Muscle layer of duodenum (tissue), 2 donors: ENCODE measurements around the gene TREML1.

ENCODE experiments used
- H3K27ac ChIP-seq: one replicate; pipeline ENCODE4 v1.7.0; 2013; ENCODE audit warnings: mild to moderate bottlenecking, low read length
- H3K27me3 ChIP-seq: one replicate; pipeline ENCODE4 v1.7.0; 2013; ENCODE audit warnings: low read depth, mild to moderate bottlenecking, control low read depth, low read length
- H3K36me3 ChIP-seq, 2 donors: one replicate each; pipeline ENCODE4 v1.7.0; 2013; ENCODE audit warnings: low read length in 2 of 2, control low read depth in 1 of 2, mild to moderate bottlenecking in 1 of 2; ENCODE audit not compliant: insufficient read depth in 2 of 2, control insufficient read depth in 1 of 2
- H3K4me1 ChIP-seq, 2 donors: one replicate each; pipeline ENCODE4 v1.7.0; 2013; ENCODE audit warnings: low read length in 2 of 2, mild to moderate bottlenecking in 2 of 2, control low read depth in 1 of 2, moderate library complexity in 1 of 2; ENCODE audit not compliant: insufficient read depth in 2 of 2, control insufficient read depth in 1 of 2
- H3K4me3 ChIP-seq, 2 donors: one replicate each; pipeline ENCODE4 v1.7.0; 2013; ENCODE audit warnings: low read length in 2 of 2, low read depth in 1 of 2, mild to moderate bottlenecking in 1 of 2
- H3K9me3 ChIP-seq, 2 donors: one replicate each; pipeline ENCODE4 v1.7.0; 2013; ENCODE audit warnings: low read length in 2 of 2, control low read depth in 1 of 2, mild to moderate bottlenecking in 1 of 2; ENCODE audit not compliant: control insufficient read depth in 1 of 2
- donor health status: healthy.

The TREML1 gene, protein sequence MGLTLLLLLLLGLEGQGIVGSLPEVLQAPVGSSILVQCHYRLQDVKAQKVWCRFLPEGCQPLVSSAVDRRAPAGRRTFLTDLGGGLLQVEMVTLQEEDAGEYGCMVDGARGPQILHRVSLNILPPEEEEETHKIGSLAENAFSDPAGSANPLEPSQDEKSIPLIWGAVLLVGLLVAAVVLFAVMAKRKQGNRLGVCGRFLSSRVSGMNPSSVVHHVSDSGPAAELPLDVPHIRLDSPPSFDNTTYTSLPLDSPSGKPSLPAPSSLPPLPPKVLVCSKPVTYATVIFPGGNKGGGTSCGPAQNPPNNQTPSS

GRCh38 chr6:41153992-41154625 is at the start of gene TREML1:
Gene TREML1, minus strand, starts transcription at chr6:41154347. Its CDS starts 59 bp downstream, at chr6:41154288.
- Histone ChIP-seq H3K9me3 (no peaks in the 10 kb centered on the region), H3K4me1 (no peaks in the 10 kb centered on the region), H3K27me3 (no peaks in the 10 kb centered on the region), H3K4me3 (no peak within 1 kb of the TSS), H3K27ac (no peak within 1 kb of the TSS), H3K36me3 (no peaks in the 10 kb centered on the region)

- H3K4me1 ChIP-seq = no peaks in the 10 kb centered on the region
- H3K27ac ChIP-seq = no peak overlapping the region
- H3K4me3 ChIP-seq = no peak overlapping the region
Observed at GRCh38 chr6:41201764-41202173, 47.6 kb upstream of the TREML1 start.

DNA sequence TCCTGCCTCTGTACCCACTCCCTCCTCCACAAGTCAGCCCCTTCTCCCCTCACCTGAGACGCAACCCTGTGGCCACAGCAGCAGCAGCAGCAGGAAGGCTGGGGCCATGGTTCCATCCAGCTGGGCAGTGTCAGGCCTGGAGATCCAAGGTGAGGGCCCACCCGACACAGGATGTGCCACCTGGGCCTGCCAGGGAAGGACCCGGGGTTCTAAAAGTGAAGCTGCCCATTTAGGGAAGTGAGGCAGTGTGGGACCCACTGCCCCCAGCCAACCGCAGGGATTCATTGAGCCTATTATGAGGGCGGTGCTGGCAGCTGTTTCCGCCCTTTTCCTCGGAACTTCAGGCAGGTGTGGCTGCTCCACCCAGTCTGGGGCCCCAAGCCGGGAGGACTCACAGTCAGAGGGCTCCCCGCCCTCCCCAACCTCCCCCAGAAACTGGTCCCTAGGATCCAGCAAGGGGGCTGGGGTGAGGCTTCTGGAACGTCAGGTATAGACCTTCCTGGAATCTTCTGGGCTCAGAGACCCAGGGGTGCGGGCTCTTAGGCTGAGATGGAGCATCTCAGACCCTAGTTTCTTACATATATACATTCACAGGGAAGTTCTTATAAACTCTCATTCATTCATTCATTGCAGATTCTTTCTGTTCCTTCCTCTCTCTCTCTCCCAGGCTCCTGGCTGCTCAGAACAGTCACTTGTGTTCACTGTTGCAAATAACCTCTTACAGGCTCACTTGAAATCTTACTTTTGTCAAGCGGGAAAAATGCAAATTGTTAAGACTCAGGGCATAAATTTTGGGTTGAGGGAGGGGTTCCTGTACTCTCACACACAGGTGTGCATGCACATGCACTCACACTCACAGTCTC is 47.0 kb upstream of the TREML1 start, which contains the start of gene TREML2:
TREML2 (minus strand) TSS at position 249 of the 863 bp plus-strand sequence; CDS start at position 108, 141 bp downstream.
- H3K4me3 ChIP-seq = no peak within 1 kb of the TSS
- H3K9me3 ChIP-seq = no peaks in the 10 kb centered on the region
- H3K27ac ChIP-seq = no peak within 1 kb of the TSS
- H3K4me1 ChIP-seq = no peaks in the 10 kb centered on the region
- H3K27me3 ChIP-seq = no peaks in the 10 kb centered on the region
- no peaks in the 10 kb centered on the region for H3K36me3 ChIP-seq

More at GRCh38 chr6:41201764-41202173, 47.6 kb upstream of the TREML1 start:
- Histone ChIP-seq H3K36me3 (no peaks in the 10 kb centered on the region), H3K9me3 (no peaks in the 10 kb centered on the region), H3K27me3 (no peaks in the 10 kb centered on the region)

DNA sequence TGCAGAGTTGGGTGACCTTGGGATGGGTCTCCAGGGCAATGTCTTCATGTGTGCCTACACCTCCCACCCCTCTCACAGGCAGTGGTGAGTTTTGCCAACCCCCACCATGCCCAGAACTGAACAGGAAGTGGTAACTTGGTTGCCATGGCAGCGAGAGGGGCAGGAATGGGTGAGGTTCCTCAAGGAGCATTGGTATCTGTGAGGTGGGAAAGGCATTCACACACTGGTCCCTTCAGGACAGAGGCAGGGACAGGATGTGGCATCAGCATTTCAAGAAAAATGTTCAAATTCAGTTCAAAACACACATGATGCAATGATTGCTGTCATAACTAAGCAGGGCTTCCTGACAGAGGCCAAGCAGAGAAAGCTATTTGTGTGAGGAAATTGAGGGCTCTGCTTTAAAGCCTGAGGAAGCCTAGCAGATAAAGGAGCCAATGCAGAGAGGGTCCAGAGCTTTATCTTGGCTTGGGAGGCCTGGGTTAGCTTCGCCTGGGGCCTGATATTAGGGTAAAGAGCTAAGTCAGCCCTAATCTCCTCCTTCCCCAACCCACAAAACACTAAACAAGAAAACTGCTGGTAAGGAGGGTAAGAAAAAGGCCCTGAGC is 46.3 kb upstream of the TREML1 start:
- no peaks in the 10 kb centered on the region for H3K4me1 ChIP-seq
- no peak overlapping the region for H3K27ac ChIP-seq
- no peaks in the 10 kb centered on the region for H3K27me3 ChIP-seq
- no peak overlapping the region for H3K4me3 ChIP-seq
- no peaks in the 10 kb centered on the region for H3K36me3 ChIP-seq
- H3K9me3 ChIP-seq = no peaks in the 10 kb centered on the region

DNA sequence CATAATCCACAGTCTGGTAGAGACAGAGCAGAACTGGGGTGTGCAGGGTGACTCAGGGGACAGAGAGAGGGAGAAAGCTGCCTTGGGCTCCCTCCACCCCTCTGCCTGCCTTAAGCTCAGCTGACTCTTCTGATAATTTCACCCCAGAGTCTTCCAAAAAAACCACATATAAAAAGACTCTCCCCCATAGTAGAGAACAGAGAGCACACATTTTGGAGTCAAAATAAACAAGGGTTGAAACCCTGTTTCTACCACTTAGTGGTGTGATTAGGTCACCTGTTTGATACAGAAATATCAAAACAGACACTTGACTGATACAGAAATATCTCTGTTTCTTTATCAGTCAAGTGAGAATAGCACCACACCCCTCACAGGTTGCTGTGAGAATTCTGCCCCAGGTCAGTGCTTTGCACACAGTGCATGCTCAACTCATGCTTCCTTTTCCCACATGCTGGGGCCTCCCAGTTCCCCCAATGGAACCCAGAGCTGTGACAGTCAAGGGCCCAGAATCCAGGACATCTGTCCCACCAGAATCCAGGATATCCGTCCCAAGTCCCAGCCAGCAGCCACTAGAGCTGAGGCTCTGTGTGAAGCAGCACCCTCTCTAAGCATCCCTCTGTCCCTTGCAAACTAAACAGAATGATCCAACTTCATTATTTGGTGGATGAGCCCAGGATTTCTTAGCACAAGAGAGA is 45.6 kb upstream of the TREML1 start:
- Histone ChIP-seq H3K9me3 (no peaks in the 10 kb centered on the region), H3K4me1 (no peaks in the 10 kb centered on the region), H3K27me3 (no peaks in the 10 kb centered on the region), H3K4me3 (no peak overlapping the region), H3K27ac (no peak overlapping the region), H3K36me3 (no peaks in the 10 kb centered on the region)

GRCh38 chr6:41197234-41197633 is 43.1 kb upstream of the TREML1 start:
- no peaks in the 10 kb centered on the region for H3K4me1 ChIP-seq
- H3K27ac ChIP-seq = no peak overlapping the region
- H3K27me3 ChIP-seq = no peaks in the 10 kb centered on the region
- H3K9me3 ChIP-seq = no peaks in the 10 kb centered on the region
- no peaks in the 10 kb centered on the region for H3K36me3 ChIP-seq
- H3K4me3 ChIP-seq = no peak overlapping the region

- H3K4me3 ChIP-seq = no peak overlapping the region
- no peaks in the 10 kb centered on the region for H3K9me3 ChIP-seq
- no peaks in the 10 kb centered on the region for H3K27me3 ChIP-seq
- H3K36me3 ChIP-seq = no peaks in the 10 kb centered on the region
- no peak overlapping the region for H3K27ac ChIP-seq
- H3K4me1 ChIP-seq = no peaks in the 10 kb centered on the region
Observed at GRCh38 chr6:41194386-41194785, 40.2 kb upstream of the TREML1 start.

DNA sequence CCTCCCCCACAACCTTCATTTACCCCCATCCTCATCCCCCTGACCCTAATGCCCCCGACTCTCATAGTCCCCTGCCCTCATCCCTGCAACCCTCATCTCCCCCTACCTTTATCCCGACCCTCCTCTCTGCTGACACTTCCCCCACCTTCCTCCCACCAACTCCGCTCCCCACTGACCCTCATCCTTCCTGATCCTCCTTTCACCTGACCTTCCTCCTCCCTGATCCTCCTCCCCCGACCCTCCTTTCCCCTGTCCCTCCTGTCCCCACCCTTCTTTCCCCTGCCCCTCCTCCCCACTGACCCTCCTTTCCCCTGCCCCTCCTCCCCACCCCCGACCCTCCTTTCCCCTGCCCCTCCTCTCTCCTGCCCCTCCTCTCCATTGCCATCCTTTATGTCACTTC is 39.7 kb upstream of the TREML1 start:
- H3K36me3 ChIP-seq = no peaks in the 10 kb centered on the region
- H3K27ac ChIP-seq = no peak overlapping the region
- H3K27me3 ChIP-seq = no peaks in the 10 kb centered on the region
- H3K4me3 ChIP-seq = no peak overlapping the region
- no peaks in the 10 kb centered on the region for H3K9me3 ChIP-seq
- no peaks in the 10 kb centered on the region for H3K4me1 ChIP-seq

- H3K4me3 ChIP-seq = no peak overlapping the region
- no peaks in the 10 kb centered on the region for H3K4me1 ChIP-seq
- H3K27ac ChIP-seq = no peak overlapping the region
- no peaks in the 10 kb centered on the region for H3K27me3 ChIP-seq
- no peaks in the 10 kb centered on the region for H3K36me3 ChIP-seq
- no peaks in the 10 kb centered on the region for H3K9me3 ChIP-seq
Observed at GRCh38 chr6:41193171-41193734, 39.1 kb upstream of the TREML1 start.

GRCh38 chr6:41191569-41191968 is 37.4 kb upstream of the TREML1 start:
- Histone ChIP-seq H3K4me1 (no peaks in the 10 kb centered on the region), H3K27me3 (no peaks in the 10 kb centered on the region), H3K9me3 (no peaks in the 10 kb centered on the region), H3K36me3 (no peaks in the 10 kb centered on the region), H3K27ac (no peak overlapping the region), H3K4me3 (no peak overlapping the region)
